Sigmoid colon (tissue), 4 donors: ENCODE measurements around the gene NUP42.

ENCODE experiments used
- EP300 ChIP-seq, 4 donors: sonication (generic); formaldehyde crosslinking; IDR thresholded peaks; one replicate each; pipeline ENCODE4 v1.6.1; 2017; ENCODE audit warnings: antibody characterized with exemption in 4 of 4
- POLR2A ChIP-seq, 2 donors: fragments of 450-650 bp; IDR thresholded peaks; one replicate each; pipeline ENCODE4 v1.6.1; 2016; ENCODE audit warnings: antibody characterized with exemption in 2 of 2, mild to moderate bottlenecking in 2 of 2, moderate library complexity in 2 of 2
- TF ChIP-seq, protein P1 (sequence below), 4 experiments: fragments of 450-650 bp in 3 of 4; fragments of 200-600 bp in 1 of 4; IDR thresholded peaks; one replicate each; pipeline ENCODE4 v1.5.1; 2016 to 2019; ENCODE audit warnings: antibody characterized with exemption in 4 of 4, mild to moderate bottlenecking in 3 of 4, moderate library complexity in 2 of 4

DNA sequence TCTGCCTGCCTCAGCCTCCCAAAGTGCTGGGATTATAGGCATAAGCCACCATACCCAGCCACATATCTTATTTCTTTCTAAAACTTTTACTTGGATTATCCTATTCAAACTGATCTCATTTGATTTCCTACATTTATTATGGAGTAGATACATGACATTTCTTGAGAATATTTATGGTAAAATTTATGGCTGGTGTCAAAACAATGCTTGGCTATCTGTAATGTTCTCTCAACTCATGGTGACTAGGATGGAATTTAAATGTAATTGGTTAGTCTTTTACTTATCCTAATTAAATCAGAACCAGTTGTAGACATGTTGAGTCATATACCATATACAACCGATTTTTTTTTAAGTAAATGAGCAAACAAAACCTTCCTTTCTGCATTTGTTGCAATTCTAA is 4.1 kb downstream of the NUP42 start:
- TF ChIP-seq EP300 (IDR thresholded peaks at IDR 0.05) = no peak
- TF ChIP-seq, protein P1, sequence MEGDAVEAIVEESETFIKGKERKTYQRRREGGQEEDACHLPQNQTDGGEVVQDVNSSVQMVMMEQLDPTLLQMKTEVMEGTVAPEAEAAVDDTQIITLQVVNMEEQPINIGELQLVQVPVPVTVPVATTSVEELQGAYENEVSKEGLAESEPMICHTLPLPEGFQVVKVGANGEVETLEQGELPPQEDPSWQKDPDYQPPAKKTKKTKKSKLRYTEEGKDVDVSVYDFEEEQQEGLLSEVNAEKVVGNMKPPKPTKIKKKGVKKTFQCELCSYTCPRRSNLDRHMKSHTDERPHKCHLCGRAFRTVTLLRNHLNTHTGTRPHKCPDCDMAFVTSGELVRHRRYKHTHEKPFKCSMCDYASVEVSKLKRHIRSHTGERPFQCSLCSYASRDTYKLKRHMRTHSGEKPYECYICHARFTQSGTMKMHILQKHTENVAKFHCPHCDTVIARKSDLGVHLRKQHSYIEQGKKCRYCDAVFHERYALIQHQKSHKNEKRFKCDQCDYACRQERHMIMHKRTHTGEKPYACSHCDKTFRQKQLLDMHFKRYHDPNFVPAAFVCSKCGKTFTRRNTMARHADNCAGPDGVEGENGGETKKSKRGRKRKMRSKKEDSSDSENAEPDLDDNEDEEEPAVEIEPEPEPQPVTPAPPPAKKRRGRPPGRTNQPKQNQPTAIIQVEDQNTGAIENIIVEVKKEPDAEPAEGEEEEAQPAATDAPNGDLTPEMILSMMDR (IDR thresholded peaks at IDR 0.05) = no peak
- no peak for TF ChIP-seq POLR2A (IDR thresholded peaks at IDR 0.05)
